Ascending aorta (tissue), 2 donors: ENCODE data around the gene CTTN. TPM values are rescaled to one million over a fixed set of nuclear protein-coding genes. Genes with fewer than 3 reads are reported as not detected.

Experiments used
- DNase-seq, 2 donors: peaks; one replicate each; pipeline ENCODE4 v3.0.0-alpha.2; 2019; ENCODE audit warnings: low spot score in 2 of 2
- H3K27ac ChIP-seq, 2 donors: fragments of 200-600 bp; sonication (generic); one replicate each; pipeline ENCODE4 v1.5.1; 2016 to 2017; ENCODE audit warnings: mild to moderate bottlenecking in 1 of 2
- H3K27me3 ChIP-seq: fragments of 200-600 bp; sonication (generic); one replicate; pipeline ENCODE4 v1.5.1; 2017
- H3K36me3 ChIP-seq, 2 donors: fragments of 200-600 bp; sonication (generic); one replicate each; pipeline ENCODE4 v1.5.1; 2016
- H3K4me1 ChIP-seq, 2 donors: fragments of 200-600 bp; sonication (generic); one replicate each; pipeline ENCODE4 v1.5.1; 2016 to 2017; ENCODE audit warnings: mild to moderate bottlenecking in 1 of 2
- H3K4me3 ChIP-seq, 2 donors: fragments of 200-600 bp; sonication (generic); one replicate each; pipeline ENCODE4 v1.5.1; 2016 to 2017; ENCODE audit warnings: mild to moderate bottlenecking in 1 of 2
- H3K9me3 ChIP-seq, 2 donors: fragments of 200-600 bp; sonication (generic); one replicate each; pipeline ENCODE4 v1.5.1; 2016
- intact Hi-C: fragments of 100-400 bp; cut with DNase I; formaldehyde crosslinking; loops from one replicate; pipeline ENCODE4 v1.15.1; 2023
- total RNA-seq: library from RNA; depleted of rRNA; stranded (reverse); fragments of >200 nt; gene quantifications from one replicate; pipeline ENCODE4 v1.1.0, GENCODE V29; 2016
- TF ChIP-seq, protein P1 (sequence below), 3 experiments: fragments of 200-600 bp in 2 of 3; fragments of 450-650 bp in 1 of 3; sonication (generic) in 2 of 3; IDR thresholded peaks; one replicate each; pipeline ENCODE4 v1.5.1; 2016 to 2019; ENCODE audit warnings: antibody characterized with exemption in 3 of 3, mild to moderate bottlenecking in 1 of 3, moderate library complexity in 1 of 3

Gene CTTN
- total RNA-seq, 1 donor from 2014 or later, result 166 TPM

DNA sequence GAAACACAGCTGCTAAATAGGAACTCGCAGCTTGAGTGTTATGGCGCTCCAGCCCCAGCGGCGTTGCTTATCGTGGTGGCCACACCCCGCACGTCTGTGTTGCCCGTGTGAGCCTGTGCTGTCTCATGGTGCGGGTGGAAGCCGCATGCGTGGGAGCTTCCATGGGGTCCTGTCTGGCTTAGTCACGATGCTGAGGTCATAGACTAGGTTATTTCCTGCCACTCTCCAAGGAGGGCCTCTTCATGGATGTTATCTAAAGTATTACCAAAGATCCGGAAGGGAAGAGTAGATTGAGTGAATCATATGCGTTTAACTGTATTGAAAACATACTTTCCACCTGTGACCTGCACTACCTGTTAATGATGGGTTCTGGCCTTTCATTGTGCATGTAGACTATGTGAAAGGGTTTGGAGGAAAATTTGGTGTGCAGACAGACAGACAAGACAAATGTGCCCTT lies 21.7 kb downstream of the CTTN start:
- H3K9me3 ChIP-seq, result no peaks in the 10 kb centered on the region
- TF ChIP-seq, protein P1, sequence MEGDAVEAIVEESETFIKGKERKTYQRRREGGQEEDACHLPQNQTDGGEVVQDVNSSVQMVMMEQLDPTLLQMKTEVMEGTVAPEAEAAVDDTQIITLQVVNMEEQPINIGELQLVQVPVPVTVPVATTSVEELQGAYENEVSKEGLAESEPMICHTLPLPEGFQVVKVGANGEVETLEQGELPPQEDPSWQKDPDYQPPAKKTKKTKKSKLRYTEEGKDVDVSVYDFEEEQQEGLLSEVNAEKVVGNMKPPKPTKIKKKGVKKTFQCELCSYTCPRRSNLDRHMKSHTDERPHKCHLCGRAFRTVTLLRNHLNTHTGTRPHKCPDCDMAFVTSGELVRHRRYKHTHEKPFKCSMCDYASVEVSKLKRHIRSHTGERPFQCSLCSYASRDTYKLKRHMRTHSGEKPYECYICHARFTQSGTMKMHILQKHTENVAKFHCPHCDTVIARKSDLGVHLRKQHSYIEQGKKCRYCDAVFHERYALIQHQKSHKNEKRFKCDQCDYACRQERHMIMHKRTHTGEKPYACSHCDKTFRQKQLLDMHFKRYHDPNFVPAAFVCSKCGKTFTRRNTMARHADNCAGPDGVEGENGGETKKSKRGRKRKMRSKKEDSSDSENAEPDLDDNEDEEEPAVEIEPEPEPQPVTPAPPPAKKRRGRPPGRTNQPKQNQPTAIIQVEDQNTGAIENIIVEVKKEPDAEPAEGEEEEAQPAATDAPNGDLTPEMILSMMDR (IDR thresholded peaks at IDR 0.05), result no peak
- no peaks in the 10 kb centered on the region for H3K27me3 ChIP-seq
- no peaks in the 10 kb centered on the region for H3K4me1 ChIP-seq
- H3K4me3 ChIP-seq, result no peak overlapping the region
- no peak for DNase-seq
- H3K36me3 ChIP-seq, result peaks cover 83 to 98% of the 10 kb centered on the region in 2 donors
- no peak overlapping the region for H3K27ac ChIP-seq
- intact Hi-C loops, result no loop called here

DNA sequence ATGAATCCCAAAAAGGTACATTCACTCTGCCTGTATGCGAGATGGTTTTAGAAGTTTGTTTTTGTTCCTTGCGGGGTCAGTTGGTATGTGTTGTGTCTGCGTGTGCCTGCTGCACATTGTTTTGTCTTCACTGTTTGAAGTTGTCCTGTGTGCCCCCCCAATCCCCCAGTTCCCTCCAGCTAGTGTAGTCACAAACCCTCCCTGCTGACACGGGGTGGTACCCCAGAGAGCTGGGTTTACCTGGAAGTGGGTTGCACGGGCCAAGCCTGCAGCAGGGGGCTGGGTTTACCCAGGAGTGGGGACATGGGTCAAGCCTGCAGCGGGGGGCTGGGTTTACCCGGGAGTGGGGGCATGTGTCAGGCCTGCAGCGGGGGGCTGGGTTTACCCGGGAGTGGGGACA lies 22.2 kb downstream of the CTTN start:
- Histone ChIP-seq H3K27ac (no peak overlapping the region), H3K9me3 (no peaks in the 10 kb centered on the region), H3K4me3 (no peak overlapping the region), H3K27me3 (no peaks in the 10 kb centered on the region), H3K36me3 (peaks cover 85 to 98% of the 10 kb centered on the region in 2 donors), H3K4me1 (no peaks in the 10 kb centered on the region)
- TF ChIP-seq, protein P1 (IDR thresholded peaks at IDR 0.05), result no peak
- intact Hi-C loops, result no loop called here
- DNase-seq, result no peak

DNA sequence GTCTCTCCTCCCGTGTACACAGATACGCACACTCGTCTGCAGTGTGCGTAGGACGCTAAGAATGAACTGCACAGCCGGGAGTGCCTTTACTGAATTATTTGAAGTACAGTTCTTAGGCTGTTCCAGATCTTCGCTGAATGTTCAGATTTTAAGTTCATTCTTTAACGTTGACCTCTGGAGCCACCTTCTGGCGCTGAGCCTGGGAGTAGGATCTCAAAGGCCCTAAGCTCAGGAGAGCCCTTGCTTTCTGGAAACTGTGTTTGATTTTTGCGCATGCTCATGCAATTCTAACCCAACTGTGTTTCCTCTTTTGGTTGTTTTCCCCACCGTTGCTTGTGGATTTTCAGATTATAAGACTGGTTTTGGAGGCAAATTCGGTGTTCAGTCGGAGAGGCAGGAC lies 22.8 kb downstream of the CTTN start:
- intact Hi-C loops, result no loop called here
- H3K4me3 ChIP-seq, result no peak overlapping the region
- H3K9me3 ChIP-seq, result no peaks in the 10 kb centered on the region
- TF ChIP-seq, protein P1 (IDR thresholded peaks at IDR 0.05), result no peak
- H3K27ac ChIP-seq, result no peak overlapping the region
- DNase-seq, result no peak
- no peaks in the 10 kb centered on the region for H3K27me3 ChIP-seq
- H3K36me3 ChIP-seq, result peaks cover 83 to 98% of the 10 kb centered on the region in 2 donors
- no peaks in the 10 kb centered on the region for H3K4me1 ChIP-seq

GRCh38 chr11:70422692-70423522 lies 24.6 kb downstream of the CTTN start:
- TF ChIP-seq, protein P1 (IDR thresholded peaks at IDR 0.05), result no peak
- Histone ChIP-seq H3K9me3 (no peaks in the 10 kb centered on the region), H3K4me3 (no peak overlapping the region), H3K4me1 (no peaks in the 10 kb centered on the region), H3K27me3 (no peaks in the 10 kb centered on the region), H3K36me3 (peaks cover 74 to 97% of the 10 kb centered on the region in 2 donors), H3K27ac (no peak overlapping the region)
- intact Hi-C loops, result no loop called here
- no peak for DNase-seq

DNA sequence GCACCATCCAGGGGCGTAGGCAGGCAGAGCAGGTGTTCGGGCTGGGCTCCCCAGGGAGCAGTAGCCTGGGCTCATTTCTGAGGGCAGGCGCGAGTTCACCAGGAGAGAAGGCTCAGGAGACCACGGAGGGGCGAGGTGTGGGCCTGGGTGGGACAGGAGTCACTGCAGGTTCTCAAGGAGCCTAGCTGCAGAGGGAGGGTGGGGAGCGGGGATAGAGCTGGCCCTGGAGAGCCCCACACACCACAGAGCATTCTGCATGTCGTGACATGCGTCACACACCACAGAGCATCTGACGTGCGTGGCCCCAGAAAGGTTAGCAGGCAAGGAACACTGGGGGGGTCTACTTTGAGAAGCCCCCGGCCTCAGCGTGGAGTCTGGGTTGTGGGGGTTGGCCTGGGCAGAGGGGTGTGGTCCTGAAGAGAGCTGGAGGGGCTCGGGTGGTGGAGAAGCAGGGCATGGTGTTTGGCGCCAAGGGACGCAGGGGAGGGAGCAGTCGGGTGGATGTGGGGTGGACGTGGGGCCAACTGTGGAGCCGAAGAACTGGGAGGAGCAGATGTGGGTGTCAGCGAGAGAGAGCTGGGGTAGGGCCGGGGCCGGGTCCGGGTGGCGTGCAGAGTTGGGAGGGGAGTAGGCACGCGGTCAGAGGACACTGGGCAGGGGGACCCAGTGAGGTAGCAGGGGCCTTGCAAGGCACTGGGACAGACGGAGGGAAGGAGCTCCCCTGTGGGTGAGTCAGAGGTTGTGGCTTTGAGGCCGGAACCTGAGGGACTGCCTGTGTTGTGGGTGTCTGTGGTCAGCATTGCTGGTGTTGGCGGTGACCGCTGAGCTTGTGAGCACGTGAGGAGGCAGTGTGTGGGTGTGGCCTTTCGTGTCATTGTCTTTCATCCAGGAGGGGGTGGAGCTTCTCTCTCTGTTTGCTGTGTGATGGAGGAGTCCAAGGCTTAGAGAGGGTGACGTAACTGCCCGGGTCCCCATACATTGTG lies 25.5 kb downstream of the CTTN start:
- intact Hi-C loops, result no loop called here
- Histone ChIP-seq H3K4me3 (no peak overlapping the region), H3K27me3 (no peaks in the 10 kb centered on the region), H3K36me3 (peaks cover 71 to 95% of the 10 kb centered on the region in 2 donors), H3K27ac (no peak overlapping the region), H3K4me1 (no peaks in the 10 kb centered on the region), H3K9me3 (no peaks in the 10 kb centered on the region)
- no peak for DNase-seq
- TF ChIP-seq, protein P1 (IDR thresholded peaks at IDR 0.05), result no peak
